ENCODE results near the gene WBP2NL.

DNA sequence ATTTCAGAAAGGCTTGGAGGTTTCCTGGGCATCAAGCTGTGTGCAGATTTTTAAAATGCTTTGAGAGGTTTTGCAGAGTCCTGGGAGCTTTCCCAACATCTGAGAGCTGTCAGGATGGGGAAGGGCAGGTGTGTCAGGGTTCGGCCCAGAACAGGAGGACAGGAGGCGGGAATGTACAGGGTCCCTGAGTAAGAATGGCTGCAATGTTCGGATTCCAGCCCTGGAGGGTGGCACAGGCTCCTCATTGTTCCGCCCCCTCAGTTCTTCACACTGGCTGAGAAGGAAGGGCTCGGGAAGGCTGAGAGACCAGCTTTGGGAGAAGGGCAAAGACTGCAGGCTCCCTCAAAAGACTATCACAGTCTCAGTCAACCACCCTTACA lies 34.5 kb upstream of the WBP2NL start:
- TF ChIP-seq, protein P1, sequence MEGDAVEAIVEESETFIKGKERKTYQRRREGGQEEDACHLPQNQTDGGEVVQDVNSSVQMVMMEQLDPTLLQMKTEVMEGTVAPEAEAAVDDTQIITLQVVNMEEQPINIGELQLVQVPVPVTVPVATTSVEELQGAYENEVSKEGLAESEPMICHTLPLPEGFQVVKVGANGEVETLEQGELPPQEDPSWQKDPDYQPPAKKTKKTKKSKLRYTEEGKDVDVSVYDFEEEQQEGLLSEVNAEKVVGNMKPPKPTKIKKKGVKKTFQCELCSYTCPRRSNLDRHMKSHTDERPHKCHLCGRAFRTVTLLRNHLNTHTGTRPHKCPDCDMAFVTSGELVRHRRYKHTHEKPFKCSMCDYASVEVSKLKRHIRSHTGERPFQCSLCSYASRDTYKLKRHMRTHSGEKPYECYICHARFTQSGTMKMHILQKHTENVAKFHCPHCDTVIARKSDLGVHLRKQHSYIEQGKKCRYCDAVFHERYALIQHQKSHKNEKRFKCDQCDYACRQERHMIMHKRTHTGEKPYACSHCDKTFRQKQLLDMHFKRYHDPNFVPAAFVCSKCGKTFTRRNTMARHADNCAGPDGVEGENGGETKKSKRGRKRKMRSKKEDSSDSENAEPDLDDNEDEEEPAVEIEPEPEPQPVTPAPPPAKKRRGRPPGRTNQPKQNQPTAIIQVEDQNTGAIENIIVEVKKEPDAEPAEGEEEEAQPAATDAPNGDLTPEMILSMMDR (IDR thresholded peaks at IDR 0.05), result no peak
- TF ChIP-seq POLR2A (IDR thresholded peaks at IDR 0.05), result no peak
